Measurements from ENCODE around the gene TRIM16.
"Not testable (repeated sequence)": the region's sequence is repeated elsewhere in the genome, so short reads cannot be mapped to it uniquely, and the experiment has no call there.

The TRIM16 gene

DNA sequence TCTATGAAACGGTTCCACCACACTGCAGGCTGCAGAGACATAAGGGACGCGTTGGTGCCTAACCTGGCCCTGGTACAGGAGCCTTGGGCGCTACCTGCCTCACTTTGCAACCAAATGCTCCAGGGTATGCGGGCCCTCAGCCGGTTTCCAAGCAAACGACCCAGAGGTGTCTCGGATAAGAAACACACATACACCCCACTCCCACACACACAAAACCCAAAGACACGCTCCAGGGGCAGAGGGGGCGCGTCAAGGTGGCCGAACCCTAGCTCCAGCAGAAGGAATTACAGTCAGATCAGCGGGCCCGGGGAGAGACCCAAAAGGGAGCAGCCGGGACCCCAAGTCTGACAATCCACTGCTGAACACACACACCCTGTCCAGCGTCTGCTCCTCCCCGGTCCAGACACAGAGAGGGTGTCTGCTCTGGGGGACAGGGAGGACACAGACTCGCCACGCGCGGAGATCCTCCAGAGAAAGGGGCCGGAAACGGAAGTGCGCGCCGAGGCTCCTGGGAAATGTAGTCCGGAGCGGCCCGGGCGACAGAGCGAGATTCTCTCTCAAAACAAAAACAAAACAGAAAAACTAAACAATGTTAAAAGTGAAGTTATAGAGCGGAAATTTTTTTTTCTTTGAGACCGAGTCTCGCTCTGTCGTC lies at the start of gene TRIM16:
TSS of gene TRIM16 (minus strand) at position 488 of the 655 bp plus-strand sequence. CDS start 32,702 bp downstream, outside the sequence.
- DNase-seq = peak; percentile 80

DNA sequence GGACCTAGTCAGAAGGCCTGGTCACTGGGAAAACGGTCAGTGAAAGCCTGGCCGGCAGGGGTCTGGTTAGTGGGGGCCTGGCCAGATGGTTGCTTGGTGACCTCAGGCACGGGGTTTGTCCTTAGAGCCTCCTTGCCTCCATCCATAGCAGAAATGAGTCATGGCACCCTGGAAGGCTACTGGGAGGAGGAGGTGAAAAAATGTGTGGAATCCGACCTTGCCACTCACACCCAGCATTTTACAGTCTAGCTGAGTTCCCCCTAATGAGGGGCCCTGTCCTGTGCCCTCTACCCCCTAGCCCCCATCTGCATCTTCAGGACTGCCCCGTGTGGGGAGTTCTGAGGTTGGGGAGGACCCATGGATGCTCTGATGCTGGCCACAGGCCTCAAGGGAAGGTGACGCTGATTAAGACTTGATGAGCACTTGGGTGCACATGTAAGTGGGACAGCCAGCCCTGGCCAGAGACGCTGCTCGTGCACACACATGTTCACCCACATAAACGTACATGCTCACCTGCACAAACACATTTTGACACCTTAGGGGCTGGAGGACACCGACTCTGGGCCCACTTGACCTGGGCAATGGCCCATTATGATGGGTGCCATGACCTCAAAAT lies 49.2 kb upstream of the TRIM16 start:
- DNase-seq = not testable (repeated sequence)

DNA sequence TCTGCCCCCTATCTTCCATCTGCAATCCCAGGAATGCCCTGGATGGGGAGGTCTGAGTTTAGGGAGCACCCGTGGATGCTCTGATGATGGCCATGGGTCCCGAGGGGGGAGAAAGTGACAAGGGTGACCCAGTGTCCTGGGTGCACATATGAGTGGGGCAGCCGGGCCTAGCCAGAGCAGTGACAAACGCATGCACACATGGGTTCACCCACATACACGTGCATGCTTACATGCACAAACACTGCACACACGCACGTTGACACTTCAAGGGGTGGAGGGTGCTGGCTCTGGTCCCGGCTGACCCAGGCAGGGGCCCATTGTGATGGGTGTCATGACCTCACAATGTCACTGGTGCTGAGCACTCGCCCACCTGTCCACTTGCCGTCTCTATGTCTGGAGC lies 47.8 kb upstream of the TRIM16 start, which contains the start of gene TBC1D26:
TSS of gene TBC1D26 (plus strand) at position 384 of the 400 bp plus-strand sequence. CDS start 3,066 bp downstream, outside the sequence.
- DNase-seq = not testable (repeated sequence)

DNA sequence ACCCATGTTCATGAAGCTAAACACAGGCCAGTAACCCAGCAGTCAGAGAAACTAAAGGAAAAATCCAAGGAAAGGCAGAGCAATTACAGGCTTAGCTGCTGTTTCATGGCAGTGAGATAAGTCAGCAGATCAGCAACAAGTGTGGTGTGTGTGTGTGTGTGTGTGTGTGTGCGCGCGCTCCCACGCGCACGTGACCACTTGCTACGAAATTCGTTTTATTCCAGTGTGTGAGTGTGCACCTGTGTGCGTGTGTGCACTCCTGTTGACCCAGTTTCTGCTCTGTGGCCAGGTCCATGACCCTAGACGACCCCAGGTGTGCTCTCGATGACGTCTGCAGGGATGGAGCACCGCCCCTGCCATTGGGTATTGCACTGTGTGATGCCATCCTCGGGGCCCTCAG lies 46.4 kb upstream of the TRIM16 start:
- DNase-seq = not testable (repeated sequence)

DNA sequence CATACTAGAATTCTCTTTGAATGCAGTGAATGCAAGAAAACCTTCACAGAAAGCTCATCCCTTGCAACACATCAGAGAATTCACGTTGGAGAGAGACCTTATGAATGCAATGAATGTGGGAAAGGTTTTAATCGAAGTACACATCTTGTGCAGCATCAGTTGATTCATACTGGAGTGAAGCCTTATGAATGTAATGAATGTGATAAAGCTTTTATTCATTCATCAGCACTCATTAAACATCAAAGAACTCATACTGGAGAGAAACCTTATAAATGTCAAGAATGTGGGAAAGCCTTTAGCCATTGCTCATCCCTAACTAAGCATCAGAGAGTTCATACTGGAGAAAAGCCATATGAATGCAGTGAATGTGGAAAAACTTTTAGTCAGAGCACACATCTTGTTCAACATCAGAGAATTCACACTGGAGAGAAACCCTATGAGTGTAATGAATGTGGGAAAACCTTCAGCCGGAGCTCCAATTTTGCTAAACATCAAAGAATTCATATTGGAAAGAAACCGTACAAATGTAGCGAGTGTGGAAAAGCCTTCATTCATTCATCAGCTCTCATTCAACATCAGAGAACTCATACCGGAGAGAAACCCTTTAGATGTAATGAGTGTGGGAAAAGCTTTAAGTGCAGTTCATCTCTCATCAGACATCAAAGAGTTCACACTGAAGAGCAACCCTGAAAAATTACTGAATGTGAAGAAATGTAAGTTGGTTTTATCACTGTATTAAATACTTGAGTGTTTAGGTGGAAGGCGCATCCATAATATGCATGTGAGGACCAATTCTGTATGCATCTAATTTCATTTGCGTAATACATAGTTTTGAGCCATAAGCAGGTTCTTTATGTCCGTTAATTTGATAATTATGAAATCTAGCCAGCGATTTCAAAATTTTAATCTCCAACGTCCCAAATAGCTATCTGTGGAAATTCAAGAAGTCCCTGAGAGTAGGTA lies 32.8 kb upstream of the TRIM16 start:
- not testable (repeated sequence) for DNase-seq

DNA sequence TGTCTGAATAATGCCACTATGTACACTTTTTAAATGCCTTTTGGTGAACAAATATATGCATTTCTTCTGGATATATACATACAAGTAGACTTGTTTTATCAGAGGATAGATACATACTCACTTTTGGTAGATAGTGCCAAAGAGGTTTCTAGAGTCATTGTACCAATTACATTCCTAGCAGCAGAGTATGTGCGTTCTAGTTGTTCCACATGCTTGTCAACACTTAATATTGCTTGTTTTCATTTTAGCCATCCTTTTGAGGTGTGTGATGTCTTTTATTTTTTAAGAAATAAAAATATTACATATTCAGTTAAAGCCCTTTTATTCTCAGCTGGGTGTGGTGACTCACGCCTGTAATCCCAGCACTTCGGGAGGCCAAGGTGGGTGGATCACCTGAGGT lies 24.8 kb upstream of the TRIM16 start:
- not testable (repeated sequence) for DNase-seq

DNA sequence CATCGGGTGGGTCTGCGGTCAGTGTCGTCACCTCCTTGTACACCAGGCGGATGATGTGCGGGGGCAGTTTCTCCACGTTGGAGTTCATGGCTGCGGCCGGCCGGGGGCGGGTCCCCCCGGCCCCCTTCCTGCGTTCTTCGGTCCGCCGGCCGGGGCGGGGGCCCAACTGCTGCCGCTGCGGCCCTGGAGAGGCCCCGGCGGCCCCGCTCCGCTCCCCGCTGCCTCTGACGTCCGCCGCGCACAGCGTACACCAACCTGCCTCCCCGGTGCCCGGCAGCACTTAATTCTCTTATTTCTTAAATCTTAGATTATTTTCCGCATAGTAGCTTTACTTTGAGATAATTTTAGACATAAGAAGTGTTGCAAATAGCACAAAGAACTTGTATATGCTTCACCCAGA lies 20.7 kb upstream of the TRIM16 start:
- DNase-seq = not testable (repeated sequence)

DNA sequence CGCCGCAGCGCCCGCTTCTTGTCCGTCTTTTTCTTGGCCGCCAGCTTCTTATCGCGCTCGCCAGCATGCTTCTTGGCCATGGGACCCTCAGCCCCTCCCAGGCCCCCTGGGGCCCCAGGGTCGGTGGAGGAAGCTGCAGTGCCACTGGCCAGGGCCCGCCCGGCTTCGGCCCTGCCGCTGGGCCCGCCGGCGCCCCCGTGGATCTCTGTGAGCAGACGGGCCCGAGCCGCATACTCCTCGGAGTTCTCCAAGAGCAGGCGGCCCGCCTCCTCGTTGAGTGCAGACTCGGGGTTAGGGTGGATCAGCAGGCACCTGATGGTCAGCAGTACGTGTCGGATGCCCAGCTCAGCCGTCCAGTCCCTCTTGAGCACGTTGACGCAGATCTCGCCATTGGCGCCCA lies 20.1 kb upstream of the TRIM16 start:
- not testable (repeated sequence) for DNase-seq

DNA sequence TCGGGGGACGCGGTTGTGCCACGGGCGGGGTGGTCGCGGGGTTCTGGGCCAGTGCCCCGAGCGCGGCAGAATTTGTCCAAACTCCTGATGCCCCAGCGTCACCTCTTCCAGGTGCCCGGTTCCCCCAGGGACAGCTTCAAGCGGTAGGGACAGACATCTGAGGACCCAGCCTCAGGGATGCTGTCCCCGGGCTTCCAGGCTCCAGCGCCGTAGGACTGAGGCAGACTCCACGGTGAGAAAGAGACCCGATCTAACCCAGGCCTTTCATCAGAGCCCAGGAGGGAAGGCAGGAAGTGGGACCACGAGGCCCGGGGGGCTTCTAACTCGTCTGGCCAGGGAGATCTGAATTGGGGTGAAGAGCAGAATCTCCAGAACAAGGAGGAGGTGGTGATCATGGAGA lies 15.8 kb upstream of the TRIM16 start:
- not testable (repeated sequence) for DNase-seq

DNA sequence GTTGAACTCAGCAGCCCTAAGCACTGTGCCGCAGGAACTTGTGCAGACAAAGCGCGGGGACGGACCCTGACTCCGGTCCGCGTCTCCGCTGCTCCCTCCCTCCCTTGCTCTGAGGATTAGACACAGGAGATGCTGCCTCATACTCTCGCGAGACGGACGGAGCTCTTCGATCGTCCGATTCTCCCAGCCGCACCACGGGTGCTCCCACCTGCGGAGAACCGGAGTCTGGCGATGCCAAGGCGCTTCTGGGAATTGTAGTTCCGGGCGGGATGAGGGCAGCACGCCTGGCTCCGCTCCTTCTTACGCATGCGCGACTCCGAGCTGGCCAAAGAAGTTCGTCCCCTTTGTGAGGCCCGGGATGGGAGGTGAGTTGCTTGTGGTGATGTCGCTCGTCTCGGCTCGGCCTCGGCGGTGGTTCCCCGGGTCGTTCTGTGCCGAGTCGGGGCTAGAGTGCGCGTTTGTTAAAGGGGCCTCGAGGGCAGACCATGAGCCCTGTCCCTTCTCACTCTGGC lies 15.4 kb upstream of the TRIM16 start, which contains the start of gene ZNF286A:
TSS of gene ZNF286A (plus strand) at position 340 of the 512 bp plus-strand sequence. CDS start 578 bp downstream, outside the sequence.
- DNase-seq = peak; percentile 99

DNA sequence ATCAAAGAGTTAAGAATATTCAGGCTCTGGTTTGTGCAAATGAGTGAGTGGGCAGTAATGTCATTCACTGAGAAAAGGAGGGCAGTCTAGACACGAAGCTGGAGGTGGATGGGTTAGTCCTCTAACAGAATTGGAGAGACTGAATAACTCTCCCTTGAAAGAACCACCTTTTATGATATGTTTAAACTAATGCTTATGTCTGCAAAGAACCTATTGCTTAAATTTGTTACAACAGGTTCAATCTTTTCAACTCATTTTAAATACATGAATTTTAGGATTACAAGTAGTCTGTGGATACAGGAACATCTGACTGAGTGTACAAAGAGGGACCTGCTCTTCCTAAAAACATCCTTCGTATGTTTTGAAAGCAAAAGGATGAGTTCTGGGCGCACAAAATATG lies 14.9 kb upstream of the TRIM16 start:
- DNase-seq = not testable (repeated sequence)

DNA sequence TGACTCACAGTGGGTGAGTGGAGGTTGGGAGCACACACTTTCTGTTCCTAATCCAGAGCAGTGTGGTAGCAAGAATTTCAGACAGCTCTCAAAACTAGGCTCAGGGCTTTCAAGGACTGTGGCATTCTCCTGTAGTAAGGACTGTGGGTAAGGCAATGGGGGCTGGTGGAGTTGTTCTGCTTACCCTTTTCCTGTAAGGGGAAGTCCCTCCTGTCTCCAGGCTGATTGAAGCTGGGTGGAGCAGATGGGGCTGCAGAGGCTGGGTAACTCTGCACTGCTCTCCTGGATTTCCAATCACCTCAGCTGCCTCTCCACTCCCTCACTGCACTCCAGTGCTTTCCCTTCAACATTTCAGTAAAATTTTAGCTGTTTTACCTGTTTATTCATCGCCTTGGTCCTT lies 3.4 kb upstream of the TRIM16 start:
- not testable (repeated sequence) for DNase-seq

DNA sequence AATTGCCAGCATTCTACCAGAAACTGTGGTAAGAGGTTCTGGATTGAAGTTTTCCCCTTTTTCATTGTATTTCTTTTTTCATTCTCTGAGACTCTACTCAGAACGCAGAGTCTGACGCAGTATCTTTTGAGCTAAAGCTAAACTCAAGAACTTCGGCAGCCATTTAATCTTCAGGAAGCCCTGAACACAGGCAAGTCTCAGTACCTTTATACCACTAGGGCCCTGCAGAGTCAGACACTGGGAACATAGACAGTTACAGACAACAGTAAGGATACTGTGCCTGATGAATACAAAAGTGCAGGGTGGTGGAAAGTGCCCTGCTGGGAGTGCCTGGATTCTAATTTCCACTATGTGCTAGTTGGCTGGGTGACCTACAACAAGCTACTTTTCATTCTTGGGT lies 976 bp downstream of the TRIM16 start:
- not testable (repeated sequence) for DNase-seq

DNA sequence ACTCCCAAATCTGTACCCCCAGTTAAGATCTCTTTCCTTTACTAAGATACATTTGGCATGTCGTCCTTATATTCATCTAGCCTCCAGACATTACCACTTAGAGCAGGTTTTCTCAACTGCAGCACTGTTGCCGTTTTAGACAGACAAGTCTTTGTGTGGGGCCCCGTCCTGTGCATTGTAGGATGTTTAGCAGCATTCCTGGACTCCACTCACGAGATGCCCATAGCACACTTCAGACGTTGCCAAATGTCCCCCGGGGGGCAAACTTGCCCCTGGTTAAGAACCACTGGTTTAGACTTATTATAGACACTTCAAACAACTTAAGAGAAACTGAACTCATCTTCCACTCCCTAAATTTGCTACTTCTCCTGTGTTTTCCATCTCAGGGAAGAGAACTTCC lies 8.1 kb downstream of the TRIM16 start:
- not testable (repeated sequence) for DNase-seq

DNA sequence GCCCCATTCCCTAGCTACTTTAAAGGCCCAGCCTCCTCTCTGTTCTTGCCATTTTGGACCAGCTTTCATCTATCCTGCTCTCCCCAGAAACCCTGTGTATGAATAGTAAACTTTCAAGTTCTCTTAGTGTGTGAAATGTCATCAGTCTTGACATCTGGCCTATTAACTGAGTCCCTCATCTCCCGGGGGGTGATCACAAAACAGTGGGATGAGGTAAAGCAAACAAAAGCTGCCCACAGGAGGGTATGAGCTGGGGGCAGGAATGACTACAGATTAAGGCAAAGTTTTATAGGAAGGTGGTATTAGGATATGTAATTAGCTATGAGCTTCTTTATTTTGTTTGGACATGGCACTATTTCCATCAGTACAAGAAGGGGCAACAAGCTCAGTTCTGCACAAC lies 9.5 kb downstream of the TRIM16 start:
- DNase-seq = not testable (repeated sequence)

DNA sequence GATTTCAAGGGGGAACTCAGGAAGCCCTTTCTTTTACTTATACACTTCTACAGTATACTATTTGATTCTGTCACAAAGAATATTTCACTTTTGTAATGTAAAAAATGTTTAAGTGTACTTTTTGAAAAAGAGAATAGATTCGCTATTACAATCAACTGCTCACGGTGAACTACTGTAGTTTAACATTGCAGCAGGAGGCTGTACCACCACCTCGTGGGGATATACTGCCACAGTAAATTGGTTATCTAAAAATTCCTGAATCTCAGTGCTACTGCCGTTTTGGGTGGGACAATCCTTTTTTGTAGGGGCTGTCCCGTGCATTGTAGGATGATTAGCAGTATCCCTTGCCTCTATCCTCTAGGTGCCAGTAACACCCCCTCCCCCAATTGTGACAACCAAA lies 14.6 kb downstream of the TRIM16 start:
- not testable (repeated sequence) for DNase-seq

DNA sequence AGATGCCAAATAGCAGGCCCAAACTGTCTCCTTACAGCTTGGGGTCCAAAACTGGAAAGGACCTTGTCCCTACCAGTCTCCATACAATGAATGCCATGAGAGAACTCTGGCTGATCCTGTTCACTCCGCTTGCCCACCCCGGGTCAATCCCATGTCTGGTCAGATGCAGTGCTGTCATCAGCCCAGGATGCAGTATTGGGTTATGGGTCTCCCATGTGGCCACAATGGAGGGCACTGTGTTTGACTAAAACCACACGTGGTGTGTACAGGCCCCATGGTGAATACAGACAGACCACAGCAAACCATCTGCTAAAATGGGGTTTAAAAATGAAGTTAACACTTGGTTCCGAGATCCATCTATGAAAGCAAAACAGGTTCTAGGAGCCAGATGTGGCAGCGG lies 20.4 kb downstream of the TRIM16 start:
- no peak for DNase-seq

DNA sequence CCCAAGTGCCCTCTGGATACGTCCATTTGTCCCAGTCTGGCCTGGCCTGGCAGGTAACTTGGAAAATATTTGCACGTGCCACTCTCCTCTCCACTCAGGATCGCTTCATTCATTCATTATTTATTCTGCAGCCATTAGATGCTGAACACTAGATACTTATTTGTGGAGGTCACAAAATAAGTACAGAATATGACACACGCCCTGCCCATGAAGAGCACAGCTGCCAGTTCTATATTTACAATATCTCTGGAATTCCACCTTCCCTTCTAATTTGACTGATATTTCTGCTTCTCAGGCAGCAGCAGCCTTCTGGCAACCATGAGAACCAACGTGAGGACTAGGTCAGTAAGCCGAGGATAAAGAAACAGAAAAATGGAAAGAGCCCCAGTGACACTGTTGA lies 20.9 kb downstream of the TRIM16 start:
- DNase-seq = no peak

DNA sequence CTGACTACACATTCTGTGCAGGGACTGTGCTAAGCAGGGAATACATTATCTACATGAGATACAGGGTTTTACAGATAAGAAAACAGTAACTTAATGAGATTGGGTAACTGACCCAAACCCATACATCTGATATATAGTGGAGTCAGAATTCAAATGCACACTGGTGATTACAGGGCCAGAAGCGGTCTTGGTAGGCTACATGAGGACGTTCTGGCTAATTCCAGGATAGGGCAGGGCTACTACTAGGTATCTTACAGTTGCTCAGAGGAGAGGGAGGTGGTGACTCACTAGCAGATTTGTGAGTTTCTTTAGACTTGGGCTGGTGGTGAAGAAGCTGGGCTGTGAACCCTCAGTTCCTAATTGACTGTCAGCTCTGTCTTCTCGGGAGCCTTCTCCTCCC lies 21.4 kb downstream of the TRIM16 start:
- DNase-seq = no peak

DNA sequence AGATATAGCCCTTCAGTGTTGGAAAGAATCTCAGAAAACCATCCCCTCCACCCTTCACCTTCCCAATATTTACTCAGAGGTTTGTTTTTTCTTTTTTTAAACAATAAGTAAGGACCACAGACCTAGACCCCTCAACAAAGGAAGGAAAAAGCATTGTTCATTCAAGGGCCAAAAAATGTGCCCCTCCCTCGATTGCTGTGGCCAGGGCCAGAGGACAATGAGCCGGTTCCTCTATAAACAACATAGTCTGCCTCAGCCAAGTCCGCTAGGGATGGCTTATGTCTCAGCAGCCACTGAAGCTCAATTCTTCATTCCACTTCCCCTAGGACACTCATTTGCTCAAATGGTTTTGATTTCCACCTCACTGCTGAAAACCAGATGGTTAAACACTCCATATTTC lies 24.0 kb downstream of the TRIM16 start:
- DNase-seq = no peak

DNA sequence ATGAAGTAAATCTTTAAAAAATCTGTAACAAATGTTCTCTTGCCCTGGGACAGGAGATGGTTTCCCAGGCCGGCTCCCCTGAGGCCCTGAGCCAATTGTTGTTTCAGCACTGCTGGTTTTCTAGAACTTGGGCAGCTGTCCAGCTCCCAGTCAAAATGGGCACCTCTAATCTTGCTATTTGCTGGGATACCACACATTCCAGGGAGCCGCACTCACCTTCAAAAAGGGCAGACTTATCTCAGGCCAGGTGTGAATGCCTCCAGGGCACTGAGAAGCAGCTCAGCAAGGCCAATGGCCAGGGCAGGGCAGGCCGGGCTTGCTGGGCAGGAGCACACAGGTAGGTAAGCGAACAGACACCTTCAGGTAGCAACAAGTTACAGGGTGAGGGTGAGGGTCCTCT lies 24.4 kb downstream of the TRIM16 start:
- no peak for DNase-seq

DNA sequence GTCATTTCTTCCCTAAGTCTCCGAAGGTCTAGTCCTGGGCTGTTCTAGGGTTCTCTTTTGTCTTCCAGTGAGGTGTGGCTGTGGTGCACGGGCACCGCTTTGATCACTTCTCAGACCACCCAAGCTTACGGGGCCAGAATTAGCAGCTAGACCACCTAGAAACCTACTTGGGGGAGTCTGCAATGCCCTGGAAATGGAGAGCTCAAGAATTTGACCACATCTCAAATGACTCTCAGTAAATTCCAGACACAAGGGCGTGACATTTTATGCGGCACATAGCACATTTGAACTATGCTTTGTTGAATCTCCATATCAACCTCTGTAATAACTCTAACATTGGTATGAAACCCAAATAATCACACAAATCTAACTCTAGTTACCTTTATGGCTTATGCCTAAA lies 24.9 kb downstream of the TRIM16 start:
- DNase-seq = no peak

DNA sequence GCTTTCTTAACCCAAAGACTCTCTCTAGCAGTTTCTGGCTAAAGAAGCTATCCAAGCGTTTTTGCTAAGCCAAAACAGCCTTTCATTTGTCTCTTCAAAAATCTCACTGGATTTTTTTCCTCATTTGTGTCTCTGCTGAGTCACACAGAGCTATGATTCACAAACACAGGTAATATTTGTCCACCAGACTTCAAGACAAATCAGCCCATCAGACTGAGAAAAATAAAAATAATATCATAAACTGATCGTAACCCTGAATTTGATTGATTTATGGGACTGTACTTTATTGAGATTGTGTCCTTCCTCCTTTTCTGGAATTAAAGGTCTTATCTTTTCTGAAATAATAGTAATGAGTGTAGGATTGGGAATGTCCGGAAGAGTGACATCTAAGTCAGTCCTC lies 25.8 kb downstream of the TRIM16 start:
- no peak for DNase-seq
